ENCODE data around the gene CFAP58.

Gene CFAP58

GRCh38 chr10:104472957-104473745 lies 119.5 kb downstream of the CFAP58 start:
- no peak for TF ChIP-seq ZNF274 (IDR thresholded peaks at IDR 0.05; ENCODE audit: low read depth, low read length)
- H3K4me3 ChIP-seq (ENCODE audit: low read length) = no peak overlapping the region

- TF ChIP-seq ZNF274 (IDR thresholded peaks at IDR 0.05; ENCODE audit: low read depth, low read length) = no peak
- no peak overlapping the region for H3K4me3 ChIP-seq (ENCODE audit: low read length)
Measured at GRCh38 chr10:104478380-104478779, 124.7 kb downstream of the CFAP58 start.

- no peak for TF ChIP-seq ZNF274 (IDR thresholded peaks at IDR 0.05; ENCODE audit: low read depth, low read length)
- H3K4me3 ChIP-seq (ENCODE audit: low read length) = no peak overlapping the region
Measured at GRCh38 chr10:104479906-104480593, 126.4 kb downstream of the CFAP58 start.

DNA sequence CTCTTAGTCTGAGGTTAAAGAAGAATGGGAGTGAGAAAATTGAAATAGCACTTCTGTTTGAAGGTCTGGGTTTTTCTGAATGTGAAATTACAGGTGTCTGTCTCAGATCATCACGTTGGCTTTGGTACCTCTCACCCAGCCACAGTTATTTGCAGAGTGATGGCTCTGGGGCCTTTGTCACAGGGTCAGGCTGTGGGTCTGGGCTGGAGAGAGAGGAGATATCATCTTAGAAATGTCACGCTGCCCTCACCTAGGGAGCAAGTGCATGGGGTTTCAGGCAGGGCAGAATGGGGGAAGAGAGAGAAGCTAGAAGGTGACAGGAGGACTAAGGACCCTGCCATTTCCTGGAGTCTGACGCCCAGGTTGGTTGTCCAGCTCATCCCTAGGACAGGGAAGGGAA lies 127.2 kb downstream of the CFAP58 start:
- H3K4me3 ChIP-seq (ENCODE audit: low read length) = no peak overlapping the region
- TF ChIP-seq ZNF274 (IDR thresholded peaks at IDR 0.05; ENCODE audit: low read depth, low read length) = no peak

DNA sequence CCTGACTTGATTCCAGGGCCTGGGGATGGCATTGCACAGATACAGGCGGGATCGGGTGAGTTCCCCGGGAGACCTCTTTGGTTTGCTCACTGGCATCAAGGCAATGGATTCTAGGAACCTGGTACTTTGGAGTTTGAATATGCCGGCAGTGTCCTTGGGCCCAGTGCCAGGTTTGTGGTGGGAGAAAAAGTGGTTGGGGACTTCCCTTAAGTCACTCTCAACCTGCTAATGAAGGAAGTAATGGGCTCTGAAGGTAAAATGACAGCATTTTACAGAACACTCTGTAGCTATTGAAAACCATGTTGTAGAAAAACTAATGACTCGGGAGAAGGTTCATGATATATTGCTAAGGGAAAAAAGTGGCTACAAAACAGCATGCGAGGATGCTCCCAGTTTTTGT lies 129.9 kb downstream of the CFAP58 start:
- H3K4me3 ChIP-seq (ENCODE audit: low read length) = no peak overlapping the region
- no peak for TF ChIP-seq ZNF274 (IDR thresholded peaks at IDR 0.05; ENCODE audit: low read depth, low read length)

DNA sequence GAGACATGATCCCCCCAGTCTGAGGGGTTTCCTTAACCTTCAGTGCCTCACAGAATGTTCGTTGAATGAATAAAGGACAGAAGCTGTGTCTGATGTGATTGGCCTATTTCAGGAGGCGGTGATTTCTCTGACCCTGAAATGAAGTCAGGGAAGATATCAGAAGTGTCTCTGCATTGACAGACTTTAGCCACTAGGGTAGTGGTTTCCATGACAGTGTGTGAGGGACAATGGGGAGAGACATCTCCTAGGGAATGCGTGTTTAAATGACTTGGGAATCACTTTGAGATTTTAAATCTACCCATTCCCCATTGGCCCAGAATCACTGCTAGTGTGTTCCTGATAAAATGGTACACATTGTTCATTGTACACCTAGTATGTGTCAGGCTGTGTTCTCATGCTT lies 132.0 kb downstream of the CFAP58 start:
- TF ChIP-seq ZNF274 (IDR thresholded peaks at IDR 0.05; ENCODE audit: low read depth, low read length) = no peak

GRCh38 chr10:104486803-104487202 lies 133.2 kb downstream of the CFAP58 start:
- TF ChIP-seq ZNF274 (IDR thresholded peaks at IDR 0.05; ENCODE audit: low read depth, low read length) = no peak
- no peak overlapping the region for H3K4me3 ChIP-seq (ENCODE audit: low read length)

More for the DNA sequence above, 132.0 kb downstream of the CFAP58 start:
- H3K4me3 ChIP-seq (ENCODE audit: low read length) = no peak overlapping the region

DNA sequence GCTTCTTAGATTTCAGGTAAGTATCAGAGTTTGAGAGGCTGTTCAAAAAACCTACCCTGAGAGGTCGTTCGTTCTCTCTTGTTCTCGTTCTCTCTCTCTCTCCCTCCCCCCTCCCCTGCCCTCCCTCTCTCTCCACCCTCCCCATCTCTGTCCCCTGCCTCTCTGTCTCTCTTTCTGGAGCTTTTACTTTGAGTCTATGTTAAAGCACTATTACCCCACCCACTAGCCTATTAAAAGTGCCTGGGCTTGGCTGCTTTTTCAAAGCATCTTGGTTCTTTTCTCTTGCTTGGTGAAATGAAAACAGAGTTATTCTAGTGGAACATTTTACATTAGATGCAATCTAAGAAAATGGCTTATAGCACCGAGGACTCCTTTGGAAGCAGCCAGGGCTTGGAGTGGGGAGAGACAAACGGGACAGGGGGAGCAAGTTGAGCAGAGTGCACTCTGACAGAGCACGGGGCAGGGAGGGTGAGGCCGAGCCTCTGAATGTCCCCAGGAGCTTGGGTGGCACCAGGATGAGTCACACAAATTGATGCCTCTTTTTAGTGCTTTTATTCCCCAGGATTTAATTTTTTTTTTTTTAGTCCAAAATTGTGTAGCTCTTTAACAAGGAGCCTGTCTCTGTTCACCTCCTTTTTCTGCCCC lies 134.3 kb downstream of the CFAP58 start:
- TF ChIP-seq ZNF274 (IDR thresholded peaks at IDR 0.05; ENCODE audit: low read depth, low read length) = no peak
- no peak overlapping the region for H3K4me3 ChIP-seq (ENCODE audit: low read length)

- no peak for TF ChIP-seq ZNF274 (IDR thresholded peaks at IDR 0.05; ENCODE audit: low read depth, low read length)
Measured at GRCh38 chr10:104488439-104488832, 134.8 kb downstream of the CFAP58 start.

DNA sequence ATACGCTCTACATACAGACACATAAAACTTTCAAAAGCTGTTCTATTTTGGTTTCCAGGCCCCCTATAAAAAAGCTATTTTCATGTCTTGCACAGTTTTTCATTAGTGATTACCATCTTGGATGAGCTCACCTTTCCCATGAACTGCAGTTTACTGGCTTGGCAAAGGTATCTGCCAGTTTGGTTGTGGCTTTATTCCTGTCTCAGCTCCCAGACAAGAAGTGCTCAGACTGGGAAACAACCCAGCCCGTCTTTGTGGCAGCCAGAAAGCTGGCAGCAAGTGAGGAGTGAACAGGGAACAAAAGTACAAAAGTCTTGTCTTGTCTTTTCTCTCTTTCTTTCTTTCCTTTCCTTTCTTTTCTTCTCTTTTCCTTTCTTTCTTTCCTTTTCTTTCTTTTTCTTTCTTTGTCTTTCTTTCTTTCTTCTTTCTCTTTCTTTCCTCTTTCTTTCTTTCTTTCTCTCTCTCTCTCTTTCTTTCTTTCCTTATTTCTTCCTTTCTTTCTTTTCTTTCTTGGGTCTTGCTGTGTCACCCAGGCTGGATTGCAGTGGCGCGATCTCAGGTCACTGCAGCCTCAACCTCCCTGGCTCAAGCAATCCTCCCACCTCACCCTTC lies 138.8 kb downstream of the CFAP58 start:
- no peak overlapping the region for H3K4me3 ChIP-seq (ENCODE audit: low read length)
- TF ChIP-seq ZNF274 (IDR thresholded peaks at IDR 0.05; ENCODE audit: low read depth, low read length) = no peak

More at GRCh38 chr10:104488439-104488832, 134.8 kb downstream of the CFAP58 start:
- no peak overlapping the region for H3K4me3 ChIP-seq (ENCODE audit: low read length)

- H3K4me3 ChIP-seq (ENCODE audit: low read length) = no peak overlapping the region
- TF ChIP-seq ZNF274 (IDR thresholded peaks at IDR 0.05; ENCODE audit: low read depth, low read length) = no peak
Measured at GRCh38 chr10:104498347-104499081, 144.9 kb downstream of the CFAP58 start.

- no peak overlapping the region for H3K4me3 ChIP-seq (ENCODE audit: low read length)
- no peak for TF ChIP-seq ZNF274 (IDR thresholded peaks at IDR 0.05; ENCODE audit: low read depth, low read length)
Measured at GRCh38 chr10:104501449-104501848, 147.8 kb downstream of the CFAP58 start.

DNA sequence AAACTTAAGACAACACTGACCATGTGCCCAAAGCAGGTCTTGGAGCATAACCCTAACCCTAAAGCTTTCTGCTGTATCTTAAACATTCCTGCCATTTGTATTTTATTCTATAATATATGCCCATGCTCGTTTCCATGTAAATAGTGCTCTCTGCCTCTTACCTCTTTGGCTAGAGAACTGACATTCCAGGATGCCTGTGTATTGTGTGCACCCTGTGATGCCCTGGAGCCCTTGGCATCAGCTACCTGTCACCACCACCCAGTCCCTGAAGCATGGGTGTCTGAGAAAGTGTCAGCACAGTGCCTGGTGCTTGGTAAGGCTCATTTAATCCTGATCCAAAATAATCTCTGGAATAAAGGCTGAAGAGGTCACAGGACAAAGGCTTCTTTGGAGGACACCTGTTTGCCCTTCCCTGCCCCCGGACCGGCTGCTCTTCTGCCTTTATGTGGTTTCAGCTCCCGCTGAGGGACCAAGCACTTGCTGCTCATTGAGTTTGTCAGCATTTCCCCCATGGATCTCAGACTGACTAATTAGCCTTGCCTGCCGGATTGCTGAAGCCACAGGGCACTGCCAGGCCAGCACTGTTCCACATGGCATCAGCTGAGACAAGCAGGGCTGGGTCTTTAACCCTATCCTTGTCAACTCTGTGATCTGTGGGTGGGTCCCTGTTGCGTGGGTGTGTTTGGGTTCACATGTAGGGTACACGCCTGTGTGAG lies 148.4 kb downstream of the CFAP58 start:
- no peak overlapping the region for H3K4me3 ChIP-seq (ENCODE audit: low read length)
- TF ChIP-seq ZNF274 (IDR thresholded peaks at IDR 0.05; ENCODE audit: low read depth, low read length) = no peak

Data from GM08714 (cell line).